HL-60 (cell line): ENCODE measurements around the gene IFI27L1.

Source experiments
- DNase-seq, 2 experiments: peaks; one replicate each; pipeline ENCODE4 v3.0.0-alpha.2; 2010 to 2020; ENCODE audit warnings: low read depth in 1 of 2, low spot score in 1 of 2
- H3K27ac ChIP-seq: fragments of 250-450 bp; sonication (Bioruptor Pico); replicated peaks from 2 replicates; pipeline ENCODE4 v1.5.1; 2020; ENCODE audit warnings: mild to moderate bottlenecking, moderate library complexity
- H3K27me3 ChIP-seq: fragments of 250-450 bp; sonication (Bioruptor Pico); 2 replicates; pipeline ENCODE4 v1.5.1; 2021; ENCODE audit warnings: mild to moderate bottlenecking, moderate library complexity; ENCODE audit not compliant: insufficient read depth, poor library complexity, severe bottlenecking
- H3K4me3 ChIP-seq: replicated peaks from 2 replicates; pipeline ENCODE4 v1.5.1; 2011; ENCODE audit warnings: mild to moderate bottlenecking, control low read depth, low read length; ENCODE audit not compliant: insufficient read depth
- CTCF ChIP-seq: IDR thresholded peaks from one replicate; pipeline ENCODE4 v1.5.1; 2011; ENCODE audit warnings: low read length, control low read depth, inconsistent platforms; ENCODE audit not compliant: insufficient read depth
- GABPA ChIP-seq: IDR thresholded peaks from 2 replicates; pipeline ENCODE4 v1.6.1; 2012; ENCODE audit warnings: low read depth
- POLR2AphosphoS5 ChIP-seq: IDR thresholded peaks from 2 replicates; pipeline ENCODE4 v1.6.1; 2012; ENCODE audit warnings: low read depth
- SPI1 ChIP-seq: IDR thresholded peaks from 2 replicates; pipeline ENCODE4 v1.6.1; 2012; ENCODE audit warnings: low read depth, mild to moderate bottlenecking, borderline replicate concordance
- TF ChIP-seq, protein P1 (sequence below): IDR thresholded peaks from 2 replicates; pipeline ENCODE4 v1.6.1; 2012; ENCODE audit warnings: low read depth; ENCODE audit not compliant: insufficient replicate concordance

IFI27L1 gene

DNA sequence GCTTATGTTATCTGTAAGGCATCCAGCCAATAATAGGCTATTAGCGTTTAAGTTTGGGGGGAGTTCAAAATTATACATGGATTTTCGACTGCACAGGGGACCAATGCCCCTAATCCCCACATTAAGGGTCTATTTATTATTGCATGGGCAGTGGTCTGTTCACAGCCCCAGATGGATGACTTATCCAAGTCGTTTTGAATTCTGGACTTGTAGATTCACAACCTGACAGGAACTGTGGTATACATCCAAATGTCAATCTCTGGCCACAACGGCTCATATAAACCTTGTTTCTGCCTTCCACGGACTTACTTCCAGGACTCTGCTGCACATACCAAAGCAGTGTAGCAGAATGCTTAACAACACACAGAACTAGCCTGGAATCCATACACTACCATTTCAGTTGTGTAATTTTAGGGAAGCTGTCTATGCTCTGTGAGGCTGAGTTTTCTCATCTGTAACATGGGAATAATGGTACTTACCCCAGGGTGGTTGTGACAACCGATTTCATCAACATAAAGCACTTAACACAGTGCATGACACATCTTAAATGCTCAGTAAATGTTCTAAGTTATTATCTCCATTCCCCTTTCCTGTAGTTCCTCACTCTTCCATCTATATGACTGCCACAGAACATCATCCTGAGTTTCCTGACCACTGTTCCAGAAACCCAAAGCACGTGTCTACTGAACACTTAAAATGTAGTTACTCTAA lies 3.8 kb upstream of the IFI27L1 start:
- DNase-seq, result no peak
- Histone ChIP-seq H3K4me3 (no peak overlapping the region), H3K27me3 (no peaks in the 10 kb centered on the region), H3K27ac (no peak overlapping the region)
- TF ChIP-seq CTCF, result no peak
- TF ChIP-seq GABPA, result no peak
- TF ChIP-seq, protein P1, sequence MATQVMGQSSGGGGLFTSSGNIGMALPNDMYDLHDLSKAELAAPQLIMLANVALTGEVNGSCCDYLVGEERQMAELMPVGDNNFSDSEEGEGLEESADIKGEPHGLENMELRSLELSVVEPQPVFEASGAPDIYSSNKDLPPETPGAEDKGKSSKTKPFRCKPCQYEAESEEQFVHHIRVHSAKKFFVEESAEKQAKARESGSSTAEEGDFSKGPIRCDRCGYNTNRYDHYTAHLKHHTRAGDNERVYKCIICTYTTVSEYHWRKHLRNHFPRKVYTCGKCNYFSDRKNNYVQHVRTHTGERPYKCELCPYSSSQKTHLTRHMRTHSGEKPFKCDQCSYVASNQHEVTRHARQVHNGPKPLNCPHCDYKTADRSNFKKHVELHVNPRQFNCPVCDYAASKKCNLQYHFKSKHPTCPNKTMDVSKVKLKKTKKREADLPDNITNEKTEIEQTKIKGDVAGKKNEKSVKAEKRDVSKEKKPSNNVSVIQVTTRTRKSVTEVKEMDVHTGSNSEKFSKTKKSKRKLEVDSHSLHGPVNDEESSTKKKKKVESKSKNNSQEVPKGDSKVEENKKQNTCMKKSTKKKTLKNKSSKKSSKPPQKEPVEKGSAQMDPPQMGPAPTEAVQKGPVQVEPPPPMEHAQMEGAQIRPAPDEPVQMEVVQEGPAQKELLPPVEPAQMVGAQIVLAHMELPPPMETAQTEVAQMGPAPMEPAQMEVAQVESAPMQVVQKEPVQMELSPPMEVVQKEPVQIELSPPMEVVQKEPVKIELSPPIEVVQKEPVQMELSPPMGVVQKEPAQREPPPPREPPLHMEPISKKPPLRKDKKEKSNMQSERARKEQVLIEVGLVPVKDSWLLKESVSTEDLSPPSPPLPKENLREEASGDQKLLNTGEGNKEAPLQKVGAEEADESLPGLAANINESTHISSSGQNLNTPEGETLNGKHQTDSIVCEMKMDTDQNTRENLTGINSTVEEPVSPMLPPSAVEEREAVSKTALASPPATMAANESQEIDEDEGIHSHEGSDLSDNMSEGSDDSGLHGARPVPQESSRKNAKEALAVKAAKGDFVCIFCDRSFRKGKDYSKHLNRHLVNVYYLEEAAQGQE, result no peak
- no peak for TF ChIP-seq SPI1
- no peak for TF ChIP-seq POLR2AphosphoS5

GRCh38 chr14:94077823-94078222 lies 3.3 kb upstream of the IFI27L1 start:
- TF ChIP-seq, protein P1, result no peak
- TF ChIP-seq POLR2AphosphoS5, result no peak
- no peak for TF ChIP-seq GABPA
- TF ChIP-seq CTCF, result no peak
- TF ChIP-seq SPI1, result no peak
- H3K4me3 ChIP-seq, result no peak overlapping the region
- no peak overlapping the region for H3K27ac ChIP-seq
- H3K27me3 ChIP-seq, result no peaks in the 10 kb centered on the region
- no peak for DNase-seq

GRCh38 chr14:94079891-94080620 lies 1.1 kb upstream of the IFI27L1 start:
- Histone ChIP-seq H3K27me3 (no peaks in the 10 kb centered on the region), H3K27ac (peak overlapping the region; percentile 95), H3K4me3 (peak overlapping the region; percentile 94)
- TF ChIP-seq, protein P1, result no peak
- TF ChIP-seq CTCF, result no peak
- no peak for TF ChIP-seq GABPA
- TF ChIP-seq SPI1, result no peak
- TF ChIP-seq POLR2AphosphoS5, result no peak
- no peak for DNase-seq
